Measurements from ENCODE around the gene CDK19. TPM values are rescaled to one million over a fixed set of nuclear protein-coding genes. Genes with fewer than 3 reads are reported as not detected.

The CDK19 gene
- total and polyA plus RNA-seq, 9 of the 15 experiments (the other 6 are each of a cell fraction or from before 2014, with no cell fraction given), result 3.8 to 15.2 (median 7.4) TPM

DNA sequence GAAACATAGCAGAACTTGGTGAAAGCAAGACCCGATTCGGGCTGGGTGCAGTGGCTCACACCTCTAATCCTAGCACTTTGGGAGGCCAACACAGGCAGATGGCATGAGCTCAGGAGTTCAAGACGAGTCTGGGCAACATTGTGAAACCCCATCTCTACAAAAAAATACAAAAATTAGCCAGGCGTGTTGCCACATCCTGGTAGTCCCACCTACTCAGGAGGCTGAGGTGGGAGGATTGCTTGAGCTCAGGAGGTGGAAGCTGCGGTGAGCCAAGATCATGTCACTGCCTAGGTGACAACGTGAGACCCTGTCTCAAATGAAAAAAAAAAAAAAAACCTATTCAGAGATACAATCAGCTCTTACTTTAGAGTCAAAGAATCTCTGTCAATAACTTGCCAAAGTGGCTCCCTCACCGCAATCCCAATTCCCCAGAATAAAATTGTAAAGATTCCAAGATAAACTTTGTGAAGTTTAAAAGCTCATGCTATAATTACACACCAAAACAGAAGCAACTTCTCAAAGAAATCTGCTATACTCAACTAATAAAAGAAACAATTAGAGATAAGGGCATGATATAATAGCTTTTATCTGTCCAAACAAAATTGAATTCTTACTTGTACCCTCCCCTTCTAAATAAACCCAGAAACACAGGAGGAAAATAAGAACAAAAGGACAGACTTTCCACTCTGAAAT lies 33.6 kb downstream of the CDK19 start:
- WGBS (ENCODE audit: insufficient coverage, low coverage, missing lambda C conversion rate), result 24% methylated on average over 7 of the region's 7 CpGs

More for the DNA sequence above, 33.6 kb downstream of the CDK19 start:
- no peak for ATAC-seq
- no peaks in the 10 kb centered on the region for H3K79me2 ChIP-seq (ENCODE audit: control insufficient read depth, insufficient read depth, low read length)
- no peak overlapping the region for H3K4me2 ChIP-seq (ENCODE audit: insufficient read depth, low read length)
- DNase-seq (ENCODE audit: extremely low read depth in 1 of 4, low spot score in 3 of 4), result no peak
- H3K27ac ChIP-seq (ENCODE audit: extremely low read depth, low read depth, low read length), result no peak overlapping the region
- H3K27me3 ChIP-seq (ENCODE audit: control insufficient read depth in 2 of 2, insufficient read depth in 2 of 2, low read length in 2 of 2), result no peaks in the 10 kb centered on the region; a peak in 1 of 5 replicates
- H3K36me3 ChIP-seq (ENCODE audit: control insufficient read depth, insufficient read depth, low read length), result no peaks in the 10 kb centered on the region
- 0 out of 2 replicates have a peak, but pooled peaks cover 9% of the 10 kb centered on the region for H4K20me1 ChIP-seq (replicated peaks; ENCODE audit: control insufficient read depth, insufficient read depth, low read length)
- in situ Hi-C loops (cut with MboI), result no loop called here
- TF ChIP-seq SRSF1 (IDR thresholded peaks at IDR 0.05; ENCODE audit: low read depth, low read length) (no peak), KHSRP (IDR thresholded peaks at IDR 0.05) (no peak), ZNF140 (CRISPR knock-in tag; IDR thresholded peaks at IDR 0.05) (no peak), NEUROD1 (IDR thresholded peaks at IDR 0.05; ENCODE audit: borderline replicate concordance, low read depth, low read length, partially characterized antibody) (no peak), ELF2 (CRISPR knock-in tag; IDR thresholded peaks at IDR 0.05) (no peak), ZNF12 (CRISPR knock-in tag; IDR thresholded peaks at IDR 0.05) (no peak), ATF2 (CRISPR knock-in tag; IDR thresholded peaks at IDR 0.05) (no peak), ZNF354B (CRISPR knock-in tag; IDR thresholded peaks at IDR 0.05) (no peak), ZNF639 (CRISPR knock-in tag; conservative IDR thresholded peaks at IDR 0.05 in 1 of 2, IDR thresholded peaks at IDR 0.05 in 1 of 2) (no peak), CHAMP1 (IDR thresholded peaks at IDR 0.05) (no peak), HNRNPH1 (optimal IDR thresholded peaks at IDR 0.05; ENCODE audit: low read depth, low read length) (no peak)
- no peak overlapping the region for H3K9ac ChIP-seq (ENCODE audit: insufficient read depth in 1 of 2, low read depth in 2 of 2, low read length in 2 of 2)
- H3K4me3 ChIP-seq, result no peak overlapping the region
- H3K4me1 ChIP-seq (replicated peaks in 1 of 2; ENCODE audit: control insufficient read depth in 2 of 2, insufficient read depth in 2 of 2, low read length in 2 of 2), result no peaks in the 10 kb centered on the region
- FAIRE-seq, result no peak
- H3K9me3 ChIP-seq (replicated peaks; ENCODE audit: control insufficient read depth, insufficient read depth, low read depth, low read length), result no peaks in the 10 kb centered on the region
- ChIA-PET CTCF (ENCODE audit: low intra/inter-chr PET ratio) (no interaction called here), POLR2A (no interaction called here)
- no peak overlapping the region for H2AFZ ChIP-seq (ENCODE audit: low read depth, low read length)
- intact Hi-C loops (cut with micrococcal nuclease), result no loop called here
- H3K9me1 ChIP-seq (ENCODE audit: control insufficient read depth, insufficient read depth, low read length), result no peaks in the 10 kb centered on the region
- BruUV-seq (replicated peaks), result no TSS peak

Data from K562 (cell line).